Fibroblast of lung (primary cell): ENCODE results near the gene PCBD1. TPM values are rescaled to one million over a fixed set of nuclear protein-coding genes. Genes with fewer than 3 reads are reported as not detected.

Experiments used
- DNase-seq, 2 donors: peaks; one replicate each; pipeline versions ENCODE4 v3.0.0 to v3.0.0-alpha.2; 2010; ENCODE audit warnings: low read depth in 2 of 2
- H2AFZ ChIP-seq: 2 replicates; pipeline ENCODE4 v1.5.1; 2012; ENCODE audit warnings: low read length, control low read depth, inconsistent platforms
- H3K27ac ChIP-seq: 2 replicates; pipeline ENCODE4 v1.5.1; 2011; ENCODE audit warnings: low read length, control low read depth; ENCODE audit not compliant: insufficient read depth
- H3K27me3 ChIP-seq: 2 replicates; pipeline ENCODE4 v1.5.1; 2011; ENCODE audit warnings: mild to moderate bottlenecking, low read length; ENCODE audit not compliant: control insufficient read depth, insufficient read depth
- H3K36me3 ChIP-seq: 2 replicates; pipeline ENCODE4 v1.5.1; 2011; ENCODE audit warnings: low read length; ENCODE audit not compliant: control insufficient read depth, insufficient read depth
- H3K4me1 ChIP-seq: 2 replicates; pipeline ENCODE4 v1.5.1; 2011; ENCODE audit warnings: low read length; ENCODE audit not compliant: control insufficient read depth, insufficient read depth; ENCODE audit errors: extremely low read depth
- H3K4me2 ChIP-seq: 2 replicates; pipeline ENCODE4 v1.5.1; 2011; ENCODE audit warnings: low read length, control low read depth; ENCODE audit not compliant: insufficient read depth; ENCODE audit errors: extremely low read depth
- H3K4me3 ChIP-seq, 4 experiments: fragments of 200-600 bp in 1 of 4; sonication (generic) in 1 of 4; replicated peaks in 1 of 4; 2 replicates each; pipeline ENCODE4 v1.5.1; 2011 to 2016; ENCODE audit warnings: low read length in 4 of 4, low read depth in 3 of 4, mild to moderate bottlenecking in 3 of 4, control low read depth in 2 of 4, inconsistent platforms in 1 of 4, mixed read lengths in 1 of 4; ENCODE audit not compliant: insufficient read depth in 1 of 4; ENCODE audit errors: control extremely low read depth in 1 of 4
- H3K79me2 ChIP-seq: 2 replicates; pipeline ENCODE4 v1.5.1; 2012; ENCODE audit warnings: mild to moderate bottlenecking, low read length, inconsistent platforms; ENCODE audit not compliant: control insufficient read depth, insufficient read depth
- H3K9ac ChIP-seq: 2 replicates; pipeline ENCODE4 v1.5.1; 2011; ENCODE audit warnings: mild to moderate bottlenecking, low read length, control low read depth; ENCODE audit not compliant: insufficient read depth
- H3K9me3 ChIP-seq: 2 replicates; pipeline ENCODE4 v1.5.1; 2012; ENCODE audit warnings: low read depth, low read length; ENCODE audit not compliant: control insufficient read depth, insufficient read depth
- H4K20me1 ChIP-seq: 2 replicates; pipeline ENCODE4 v1.5.1; 2011; ENCODE audit warnings: low read length; ENCODE audit not compliant: control insufficient read depth, insufficient read depth; ENCODE audit errors: extremely low read depth
- EZH2 ChIP-seq: IDR thresholded peaks from 2 replicates; pipeline ENCODE4 v1.5.1; 2012; ENCODE audit warnings: low read length, control low read depth, mild to moderate bottlenecking; ENCODE audit errors: missing control alignments
- polyA plus RNA-seq, 2 donors: library from polyadenylated mRNA; depleted of rRNA in 1 of 2; stranded (reverse) in 1 of 2; unstranded in 1 of 2; fragments of >200 nt; gene quantifications; 2 replicates each; pipeline ENCODE4 v1.2.1, GENCODE V29; 2011 to 2012; ENCODE audit warnings: missing spikeins in 1 of 2
- total RNA-seq: library from RNA; depleted of rRNA; stranded (reverse); fragments of >200 nt; gene quantifications from 2 replicates; pipeline ENCODE4 v1.2.1, GENCODE V29; 2014
- TF ChIP-seq, protein P1 (sequence below), 2 donors: IDR thresholded peaks in 1 of 2; conservative IDR thresholded peaks in 1 of 2; 1 replicate in 1 of 2; 2 replicates in 1 of 2; pipeline ENCODE4 v1.5.1; 2011 to 2012; ENCODE audit warnings: low read length in 2 of 2, control low read depth in 1 of 2, inconsistent platforms in 1 of 2, low read depth in 1 of 2, mild to moderate bottlenecking in 1 of 2

Gene PCBD1
- total and polyA plus RNA-seq, 2 donors (not counting 1 experiment from before 2014, with no cell fraction given) = 31.2 to 46.6 TPM

DNA sequence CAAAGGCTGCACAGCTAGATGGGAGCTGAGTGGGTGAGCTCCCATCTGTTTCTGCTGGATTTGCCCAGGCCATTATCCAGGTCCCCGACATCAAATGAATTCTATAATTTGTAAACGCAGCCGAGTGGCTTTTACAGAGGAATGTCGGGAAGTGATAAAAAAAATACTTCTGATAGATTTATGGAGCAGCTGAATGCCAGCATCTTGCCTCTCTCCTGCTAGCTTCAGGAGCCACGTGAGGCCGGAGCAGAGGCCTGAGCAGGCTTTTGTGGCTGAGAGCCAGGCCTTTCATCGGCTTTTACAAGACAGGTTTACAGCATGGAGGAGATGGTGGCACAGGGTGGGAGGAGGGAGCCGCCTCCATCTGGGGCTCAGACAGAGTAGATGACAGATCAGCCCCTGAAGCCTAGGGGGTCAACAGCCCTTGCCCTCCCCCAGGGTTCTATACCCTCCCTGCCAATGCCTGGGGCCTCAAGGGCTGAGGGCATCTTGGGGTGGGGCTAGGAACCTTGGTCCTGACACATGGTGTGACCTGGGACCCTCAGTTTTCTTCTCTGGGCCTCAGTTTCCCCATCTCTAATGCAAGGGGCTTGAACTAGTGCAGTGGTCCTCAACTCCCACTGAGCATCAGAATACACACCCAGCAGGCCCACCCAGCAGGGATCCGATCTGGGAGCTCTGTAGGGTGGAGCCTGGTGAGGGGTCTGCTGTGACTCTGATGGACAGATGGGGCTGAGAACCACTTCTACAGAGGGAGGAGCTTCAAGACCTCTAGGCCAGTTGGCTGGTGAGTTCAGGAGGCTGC lies 44.2 kb upstream of the PCBD1 start:
- Histone ChIP-seq H3K27me3 (peaks cover 7% of the 10 kb centered on the region), H4K20me1 (no peaks in the 10 kb centered on the region), H3K9me3 (no peaks in the 10 kb centered on the region), H3K79me2 (no peaks in the 10 kb centered on the region), H3K4me1 (no peaks in the 10 kb centered on the region), H3K4me3 (no peak overlapping the region), H2AFZ (no peak overlapping the region), H3K27ac (no peak overlapping the region), H3K9ac (no peak overlapping the region), H3K4me2 (no peak overlapping the region), H3K36me3 (no peaks in the 10 kb centered on the region)
- no peak for TF ChIP-seq EZH2
- TF ChIP-seq, protein P1, sequence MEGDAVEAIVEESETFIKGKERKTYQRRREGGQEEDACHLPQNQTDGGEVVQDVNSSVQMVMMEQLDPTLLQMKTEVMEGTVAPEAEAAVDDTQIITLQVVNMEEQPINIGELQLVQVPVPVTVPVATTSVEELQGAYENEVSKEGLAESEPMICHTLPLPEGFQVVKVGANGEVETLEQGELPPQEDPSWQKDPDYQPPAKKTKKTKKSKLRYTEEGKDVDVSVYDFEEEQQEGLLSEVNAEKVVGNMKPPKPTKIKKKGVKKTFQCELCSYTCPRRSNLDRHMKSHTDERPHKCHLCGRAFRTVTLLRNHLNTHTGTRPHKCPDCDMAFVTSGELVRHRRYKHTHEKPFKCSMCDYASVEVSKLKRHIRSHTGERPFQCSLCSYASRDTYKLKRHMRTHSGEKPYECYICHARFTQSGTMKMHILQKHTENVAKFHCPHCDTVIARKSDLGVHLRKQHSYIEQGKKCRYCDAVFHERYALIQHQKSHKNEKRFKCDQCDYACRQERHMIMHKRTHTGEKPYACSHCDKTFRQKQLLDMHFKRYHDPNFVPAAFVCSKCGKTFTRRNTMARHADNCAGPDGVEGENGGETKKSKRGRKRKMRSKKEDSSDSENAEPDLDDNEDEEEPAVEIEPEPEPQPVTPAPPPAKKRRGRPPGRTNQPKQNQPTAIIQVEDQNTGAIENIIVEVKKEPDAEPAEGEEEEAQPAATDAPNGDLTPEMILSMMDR (conservative IDR thresholded peaks at IDR 0.05 in 1 of 2, IDR thresholded peaks at IDR 0.05 in 1 of 2; ENCODE audit: low read depth in 1 of 2, low read length in 2 of 2) = no peak
- DNase-seq = no peak

DNA sequence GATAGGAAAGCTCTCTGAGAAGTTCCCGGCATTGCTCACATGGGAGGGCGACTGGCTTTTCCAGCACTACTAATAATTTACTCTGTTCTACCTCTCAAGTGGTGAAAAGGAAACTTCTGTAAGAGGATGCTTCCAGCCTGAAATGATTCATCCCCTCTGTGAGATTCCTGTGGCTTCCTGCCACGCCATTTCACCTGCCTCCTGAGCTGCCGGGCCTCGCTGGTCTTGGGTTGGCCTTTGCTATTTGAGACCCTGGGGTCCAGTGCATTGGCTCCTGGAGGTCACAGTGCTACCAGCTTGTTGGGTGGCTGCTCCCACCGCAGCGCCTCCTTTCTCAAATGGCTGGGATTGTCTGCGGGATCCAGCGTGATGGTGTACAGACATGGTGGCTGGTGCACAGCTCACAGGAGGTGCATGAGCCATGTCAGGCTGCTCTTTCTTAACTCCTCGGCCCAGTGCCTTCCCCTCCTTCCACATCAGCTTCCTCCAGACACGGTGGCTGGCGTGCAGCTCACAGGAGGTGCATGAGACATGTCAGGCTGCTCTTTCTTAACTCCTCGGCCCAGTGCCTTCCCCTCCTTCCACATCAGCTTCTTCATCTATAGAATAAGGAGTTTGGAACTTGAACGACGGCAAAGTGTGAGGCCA lies 42.9 kb upstream of the PCBD1 start:
- Histone ChIP-seq H4K20me1 (no peaks in the 10 kb centered on the region), H3K9me3 (no peaks in the 10 kb centered on the region), H2AFZ (no peak overlapping the region), H3K4me1 (no peaks in the 10 kb centered on the region), H3K79me2 (no peaks in the 10 kb centered on the region), H3K9ac (no peak overlapping the region), H3K27me3 (peaks cover 7% of the 10 kb centered on the region), H3K4me3 (no peak overlapping the region), H3K4me2 (no peak overlapping the region), H3K36me3 (no peaks in the 10 kb centered on the region), H3K27ac (no peak overlapping the region)
- peak in 1 of 2 donors; percentile 81 for DNase-seq
- no peak for TF ChIP-seq EZH2
- TF ChIP-seq, protein P1 (conservative IDR thresholded peaks at IDR 0.05 in 1 of 2, IDR thresholded peaks at IDR 0.05 in 1 of 2; ENCODE audit: low read depth in 1 of 2, low read length in 2 of 2) = no peak

DNA sequence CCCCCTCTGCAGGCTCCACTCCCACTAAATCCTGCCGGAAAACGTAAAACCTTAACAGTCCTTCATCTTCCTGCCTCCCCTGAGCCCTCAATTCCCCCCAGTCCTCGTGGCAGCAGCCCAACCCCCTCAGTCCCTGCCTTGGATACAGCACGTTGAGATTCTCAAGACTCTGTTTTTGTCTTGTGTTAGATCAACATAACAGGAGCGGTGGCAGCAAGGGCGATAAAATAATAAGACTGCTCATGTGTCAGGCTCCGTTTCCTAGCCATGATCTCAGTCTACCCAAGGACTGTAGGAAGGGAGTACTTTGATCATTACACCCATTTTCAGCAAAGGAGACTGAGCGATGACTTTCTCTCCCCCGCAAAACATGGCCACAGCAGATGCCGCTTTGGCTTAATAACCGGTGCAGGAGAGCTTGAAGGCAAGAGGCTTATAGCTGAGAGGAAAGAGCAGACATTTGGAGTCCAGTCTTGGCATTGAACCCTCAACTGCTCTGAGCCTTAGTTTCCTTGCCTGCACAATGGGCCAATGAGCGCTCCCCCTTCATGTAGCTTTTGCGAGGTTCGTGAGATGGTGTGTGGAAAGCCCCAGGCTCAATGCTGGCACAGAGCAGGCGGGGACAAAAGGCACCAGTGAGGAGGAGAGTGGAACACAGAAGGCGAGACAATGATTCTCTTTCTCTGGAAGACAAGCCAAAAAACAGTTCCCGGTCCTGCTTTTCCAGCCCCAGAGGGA lies 42.1 kb upstream of the PCBD1 start:
- H3K9me3 ChIP-seq = no peaks in the 10 kb centered on the region
- no peak overlapping the region for H3K4me3 ChIP-seq
- H3K9ac ChIP-seq = no peak overlapping the region
- no peak overlapping the region for H3K27ac ChIP-seq
- H3K4me2 ChIP-seq = no peak overlapping the region
- H3K36me3 ChIP-seq = no peaks in the 10 kb centered on the region
- no peaks in the 10 kb centered on the region for H4K20me1 ChIP-seq
- no peaks in the 10 kb centered on the region for H3K4me1 ChIP-seq
- no peak overlapping the region for H2AFZ ChIP-seq
- no peak for TF ChIP-seq EZH2
- TF ChIP-seq, protein P1 (conservative IDR thresholded peaks at IDR 0.05 in 1 of 2, IDR thresholded peaks at IDR 0.05 in 1 of 2; ENCODE audit: low read depth in 1 of 2, low read length in 2 of 2) = no peak
- DNase-seq = no peak
- H3K79me2 ChIP-seq = no peaks in the 10 kb centered on the region
- H3K27me3 ChIP-seq = peaks cover 7% of the 10 kb centered on the region
